Endothelial cell of umbilical vein (primary cell): ENCODE data around the gene ARHGAP45. TPM values are rescaled to one million over a fixed set of nuclear protein-coding genes. Genes with fewer than 3 reads are reported as not detected.

Experiments used
- BruUV-seq: library from RNA; stranded (reverse); fragments of 400-500 nt; replicated peaks from 2 replicates; lab custom pipeline; 2021; lab: Mats Ljungman, UMichigan
- CTCF ChIA-PET: fragments of 300-600, 350-600 bp; sonication (Branson Sonifier 250); formaldehyde crosslinking; loops from one replicate; lab custom pipeline; 2021; ENCODE audit warnings: antibody characterized with exemption, inconsistent platforms; lab: Charles Lee
- POLR2A ChIA-PET: fragments of 300-600, 350-600 bp; sonication (Branson Sonifier 250); formaldehyde crosslinking; loops from one replicate; lab custom pipeline; 2021; ENCODE audit warnings: antibody characterized with exemption, inconsistent platforms; lab: Charles Lee
- DNase-seq: peaks from one replicate; pipeline ENCODE4 v3.0.0-alpha.2; 2011; ENCODE audit warnings: low read depth, low spot score
- FAIRE-seq: peaks from 2 replicates; lab custom pipeline; 2011; peaks lifted over from hg19 to GRCh38; lab: Jason Lieb, UNC
- H2AFZ ChIP-seq: 2 replicates; pipeline ENCODE4 v1.6.0; 2012; ENCODE audit warnings: low read depth, low read length, control low read depth, inconsistent platforms
- H3K27ac ChIP-seq: 2 replicates; pipeline ENCODE4 v1.5.1; 2011; ENCODE audit warnings: low read depth, mild to moderate bottlenecking, control low read depth, low read length, moderate library complexity; ENCODE audit not compliant: insufficient read depth
- H3K27me3 ChIP-seq, 2 experiments: 2 replicates each; pipeline versions ENCODE4 v1.6.0 to v1.6.1; 2011; ENCODE audit warnings: low read length in 2 of 2, mixed read lengths in 1 of 2; ENCODE audit not compliant: control insufficient read depth in 2 of 2, insufficient read depth in 2 of 2
- H3K36me3 ChIP-seq, 2 experiments: 2 replicates in 1 of 2; 3 replicates in 1 of 2; pipeline ENCODE4 v1.5.1; 2011; ENCODE audit warnings: low read length in 2 of 2, mild to moderate bottlenecking in 1 of 2, moderate library complexity in 1 of 2; ENCODE audit not compliant: control insufficient read depth in 2 of 2, insufficient read depth in 2 of 2; ENCODE audit errors: extremely low read depth in 1 of 2
- H3K4me1 ChIP-seq: 3 replicates; pipeline ENCODE4 v1.5.1; 2011; ENCODE audit warnings: mild to moderate bottlenecking, low read length; ENCODE audit not compliant: control insufficient read depth, insufficient read depth; ENCODE audit errors: extremely low read depth
- H3K4me2 ChIP-seq: 2 replicates; pipeline ENCODE4 v1.6.1; 2011; ENCODE audit warnings: low read length, control low read depth, mixed read lengths; ENCODE audit not compliant: insufficient read depth
- H3K4me3 ChIP-seq, 3 experiments: fragments of 200-600 bp in 1 of 3; sonication (generic), shearing (Covaris generic) in 1 of 3; replicated peaks in 1 of 3; 2 replicates each; pipeline ENCODE4 v1.5.1; 2011 to 2016; ENCODE audit warnings: control low read depth in 3 of 3, low read length in 3 of 3, mild to moderate bottlenecking in 2 of 3, inconsistent platforms in 1 of 3, low read depth in 1 of 3, moderate library complexity in 1 of 3; ENCODE audit not compliant: insufficient read depth in 1 of 3
- H3K79me2 ChIP-seq: 2 replicates; pipeline ENCODE4 v1.6.0; 2012; ENCODE audit warnings: low read length, inconsistent platforms; ENCODE audit not compliant: control insufficient read depth, insufficient read depth
- H3K9ac ChIP-seq: replicated peaks from 2 replicates; pipeline ENCODE3; 2011; ENCODE audit warnings: low read length, control low read depth; ENCODE audit not compliant: insufficient read depth; ENCODE audit errors: extremely low read depth
- H3K9me1 ChIP-seq: replicated peaks from 3 replicates; pipeline ENCODE4 v1.6.0; 2011; ENCODE audit warnings: mild to moderate bottlenecking, low read length; ENCODE audit not compliant: control insufficient read depth, insufficient read depth; ENCODE audit errors: extremely low read depth
- H3K9me3 ChIP-seq: replicated peaks from 2 replicates; pipeline ENCODE4 v1.5.1; 2012; ENCODE audit warnings: low read length, inconsistent platforms; ENCODE audit not compliant: control insufficient read depth, insufficient read depth
- H4K20me1 ChIP-seq: replicated peaks from 2 replicates; pipeline ENCODE3; 2011; ENCODE audit warnings: mild to moderate bottlenecking, low read length; ENCODE audit not compliant: control insufficient read depth, insufficient read depth; ENCODE audit errors: extremely low read depth
- JUN ChIP-seq: IDR thresholded peaks from 2 replicates; pipeline ENCODE4 v1.6.1; 2011; ENCODE audit warnings: borderline replicate concordance, low read depth; ENCODE audit not compliant: insufficient read length, insufficient read depth
- dilution Hi-C: fragments of 300-500 bp; cut with MboI; formaldehyde crosslinking; loops from one replicate; pipeline ENCODE4 v1.15.0; 2019; ENCODE audit warnings: low sequenced_read_pairs; ENCODE audit not compliant: extremely low pct_ligation_motif_present
- intact Hi-C: fragments of 100-400 bp; cut with micrococcal nuclease; formaldehyde crosslinking; loops from one replicate; pipeline ENCODE4 v1.10.0; 2022
- polyA plus RNA-seq, 4 experiments: library from polyadenylated mRNA; depleted of rRNA in 3 of 4; stranded (reverse) in 3 of 4; unstranded in 1 of 4; fragments of >200 nt; gene quantifications; 2 replicates each; pipeline versions ENCODE4 v1.2.1 to v1.2.3, GENCODE V29; 2011 to 2012; ENCODE audit warnings: missing spikeins in 1 of 4
- total RNA-seq: library from RNA; stranded (reverse); gene quantifications from 2 replicates; pipeline ENCODE4 v1.2.3, GENCODE V29; 2021

Gene ARHGAP45
- total and polyA plus RNA-seq, 2 donors (not counting 3 experiments of a cell fraction or from before 2014, with no cell fraction given), result 7.5 to 10.4 TPM

DNA sequence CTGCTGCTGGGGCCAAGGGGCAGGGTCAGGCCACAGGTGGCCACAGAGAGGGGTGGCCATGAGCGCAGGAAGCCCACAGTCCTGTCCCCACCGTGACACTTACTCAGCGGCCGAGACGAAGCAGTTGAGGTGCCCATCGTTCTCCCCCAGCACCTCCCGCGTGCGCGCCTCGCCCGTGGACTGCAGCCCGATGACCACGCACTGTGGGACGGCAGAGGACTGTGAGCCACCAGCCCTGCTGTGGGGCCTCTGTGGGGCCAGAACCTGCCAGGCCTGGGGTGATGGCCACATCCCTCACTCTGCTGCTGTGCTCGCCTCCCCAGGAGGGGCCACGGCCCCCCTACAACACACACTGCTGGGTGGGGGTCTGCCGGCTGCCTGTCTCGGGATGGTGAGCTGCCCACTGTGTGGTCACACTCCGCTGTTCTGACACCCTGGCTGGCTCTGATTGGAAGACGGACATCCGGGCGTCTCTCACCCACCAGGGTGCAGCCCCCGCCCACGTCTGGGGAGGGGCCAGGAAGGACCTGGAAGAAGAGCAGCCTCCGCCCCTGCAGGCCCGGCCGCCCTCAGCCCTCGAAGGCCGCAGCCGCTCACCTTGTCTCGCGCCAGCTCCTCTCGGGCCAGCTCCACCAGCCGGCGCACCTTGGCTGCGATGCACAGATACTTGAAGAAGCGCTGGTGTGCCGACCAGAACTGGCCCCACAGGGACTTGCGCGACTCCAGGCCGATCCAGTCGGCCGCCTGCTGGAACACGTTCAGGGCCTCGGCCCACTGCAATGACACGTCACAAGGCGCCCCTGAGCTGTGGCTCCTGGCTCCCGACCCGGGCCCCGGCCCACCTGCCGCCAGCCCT lies 50.0 kb downstream of the ARHGAP45 start:
- H3K36me3 ChIP-seq, result peaks cover 14 to 58% of the 10 kb centered on the region in 2 experiments
- H4K20me1 ChIP-seq, result no peaks in the 10 kb centered on the region
- no TSS peak for BruUV-seq
- H3K79me2 ChIP-seq, result no peaks in the 10 kb centered on the region
- H3K27me3 ChIP-seq, result no peaks in the 10 kb centered on the region
- dilution Hi-C loops (no loop called here), intact Hi-C loops (no loop called here)
- H3K9me1 ChIP-seq, result no peaks in the 10 kb centered on the region
- H3K4me3 ChIP-seq, result no peak overlapping the region
- ChIA-PET POLR2A (no interaction called here), CTCF (no interaction called here)
- H2AFZ ChIP-seq, result no peak overlapping the region
- FAIRE-seq (no peak), DNase-seq (no peak)
- TF ChIP-seq JUN, result no peak
- no peak overlapping the region for H3K9ac ChIP-seq
- H3K4me1 ChIP-seq, result peaks cover 5% of the 10 kb centered on the region
- H3K27ac ChIP-seq, result no peak overlapping the region
- no peak overlapping the region for H3K4me2 ChIP-seq
- no peaks in the 10 kb centered on the region for H3K9me3 ChIP-seq

DNA sequence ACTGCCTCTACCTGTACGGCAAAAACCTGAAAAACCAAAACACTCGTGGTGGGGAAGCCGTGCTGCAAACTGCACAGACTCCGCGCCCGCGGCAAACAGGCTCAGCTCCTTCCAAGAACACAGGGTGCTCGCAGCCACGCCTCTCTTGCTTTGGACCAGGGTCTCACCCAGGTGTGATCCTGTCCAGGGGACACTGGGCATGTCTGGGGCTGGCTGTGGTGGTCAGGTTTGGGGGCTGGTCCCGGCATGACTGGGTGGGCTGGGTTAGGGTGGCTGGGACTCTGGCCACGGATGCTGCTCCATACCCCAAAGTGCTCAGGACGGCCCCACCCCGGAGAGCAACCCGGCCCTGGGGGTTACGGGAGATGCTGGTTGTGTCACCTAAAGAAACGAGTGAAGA lies 50.7 kb downstream of the ARHGAP45 start:
- Histone ChIP-seq H3K27me3 (no peaks in the 10 kb centered on the region), H3K9ac (no peak overlapping the region), H3K4me3 (no peak overlapping the region), H3K79me2 (no peaks in the 10 kb centered on the region), H3K9me1 (no peaks in the 10 kb centered on the region), H2AFZ (no peak overlapping the region), H3K4me1 (peaks cover 5% of the 10 kb centered on the region), H3K36me3 (peaks cover 13 to 60% of the 10 kb centered on the region in 2 experiments), H3K27ac (no peak overlapping the region), H3K4me2 (no peak overlapping the region), H4K20me1 (no peaks in the 10 kb centered on the region), H3K9me3 (no peaks in the 10 kb centered on the region)
- intact Hi-C loops (no loop called here), dilution Hi-C loops (no loop called here)
- FAIRE-seq (no peak), DNase-seq (no peak)
- CTCF ChIA-PET, result no interaction called here
- no TSS peak for BruUV-seq
- TF ChIP-seq JUN, result no peak
- POLR2A ChIA-PET, result no interaction called here
